H1 (cell line): ENCODE data around the gene TGFB1I1. TPM values are rescaled to one million over a fixed set of nuclear protein-coding genes. Genes with fewer than 3 reads are reported as not detected.
A peak's percentile ranks its signal among the peaks of the same experiment; 100 is the strongest.

Source experiments
- CTCF ChIA-PET: fragments of 300-600 bp; sonication (Branson Sonifier 250); formaldehyde crosslinking; loops from one replicate; lab custom pipeline; 2021; ENCODE audit not compliant: partially characterized antibody; lab: Charles Lee
- POLR2A ChIA-PET: fragments of 300-600 bp; sonication (Branson Sonifier 250); formaldehyde crosslinking; loops from one replicate; lab custom pipeline; 2021; ENCODE audit warnings: inconsistent platforms; ENCODE audit not compliant: partially characterized antibody; lab: Charles Lee
- DNase-seq, 2 experiments: peaks; one replicate each; pipeline versions ENCODE4 v3.0.0 to v3.0.0-alpha.2; 2010 to 2022; ENCODE audit warnings: low spot score in 2 of 2, low read depth in 1 of 2, mixed read lengths in 1 of 2
- FAIRE-seq: peaks from 2 replicates; lab custom pipeline; 2011; peaks lifted over from hg19 to GRCh38; lab: Jason Lieb, UNC
- H2AFZ ChIP-seq: 2 replicates; pipeline ENCODE4 v1.8.1; 2012; ENCODE audit warnings: low read length, inconsistent platforms
- H2AK5ac ChIP-seq: 2 replicates; pipeline ENCODE4 v1.6.1; 2013; ENCODE audit warnings: low read depth, low read length
- H2BK120ac ChIP-seq: replicated peaks from 2 replicates; pipeline ENCODE3; 2013; ENCODE audit warnings: low read depth, low read length, inconsistent platforms
- H2BK12ac ChIP-seq: 2 replicates; pipeline ENCODE4 v1.6.1; 2013; ENCODE audit warnings: low read depth, low read length
- H2BK15ac ChIP-seq: 2 replicates; pipeline ENCODE4 v1.6.1; 2013; ENCODE audit warnings: low read length
- H2BK20ac ChIP-seq: 2 replicates; pipeline ENCODE4 v1.6.1; 2013; ENCODE audit warnings: low read length
- H2BK5ac ChIP-seq: 2 replicates; pipeline ENCODE4 v1.6.1; 2013; ENCODE audit warnings: low read depth, low read length
- H3K14ac ChIP-seq: 2 replicates; pipeline ENCODE4 v1.6.1; 2013; ENCODE audit warnings: inconsistent platforms; ENCODE audit not compliant: insufficient read length
- H3K18ac ChIP-seq: 2 replicates; pipeline ENCODE4 v1.6.1; 2013; ENCODE audit warnings: low read length; ENCODE audit errors: extremely low read depth
- H3K23ac ChIP-seq: 2 replicates; pipeline ENCODE4 v1.6.1; 2013; ENCODE audit warnings: inconsistent platforms; ENCODE audit not compliant: insufficient read length
- H3K23me2 ChIP-seq: 2 replicates; pipeline ENCODE4 v1.6.1; 2013; ENCODE audit warnings: low read depth, low read length
- H3K27ac ChIP-seq: 2 replicates; pipeline ENCODE4 v1.6.1; 2011; ENCODE audit warnings: low read depth, low read length, inconsistent platforms
- H3K27me3 ChIP-seq, 4 experiments: replicated peaks in 1 of 4; 1 replicate in 1 of 4; 2 replicates in 3 of 4; pipeline versions ENCODE4 v1.6.1 to v1.8.1; 2011 to 2013; ENCODE audit warnings: low read length in 3 of 4, mild to moderate bottlenecking in 3 of 4, inconsistent platforms in 2 of 4, mixed read lengths in 2 of 4, moderate library complexity in 1 of 4; ENCODE audit not compliant: control insufficient read depth in 3 of 4, insufficient read depth in 3 of 4; ENCODE audit errors: extremely low read depth in 1 of 4
- H3K36me3 ChIP-seq, 4 experiments: 2 replicates each; pipeline versions ENCODE4 v1.6.1 to v1.8.1; 2011 to 2013; ENCODE audit warnings: mild to moderate bottlenecking in 4 of 4, low read length in 3 of 4, moderate library complexity in 2 of 4, control low read depth in 1 of 4, inconsistent platforms in 1 of 4; ENCODE audit not compliant: insufficient read depth in 4 of 4, control insufficient read depth in 2 of 4
- H3K4ac ChIP-seq: replicated peaks from 2 replicates; pipeline ENCODE3; 2013; ENCODE audit warnings: low read length, low read depth, mixed read lengths, inconsistent platforms; ENCODE audit not compliant: insufficient read length
- H3K4me1 ChIP-seq, 4 experiments: replicated peaks in 1 of 4; 1 replicate in 1 of 4; 2 replicates in 3 of 4; pipeline versions ENCODE4 v1.6.1 to v1.8.1; 2011 to 2013; ENCODE audit warnings: low read length in 3 of 4, inconsistent platforms in 2 of 4, mixed read lengths in 1 of 4; ENCODE audit not compliant: insufficient read depth in 4 of 4, control insufficient read depth in 3 of 4
- H3K4me2 ChIP-seq, 2 experiments: 2 replicates each; pipeline versions ENCODE4 v1.6.1 to v1.8.1; 2011 to 2013; ENCODE audit warnings: low read depth in 2 of 2, low read length in 2 of 2, control low read depth in 1 of 2, inconsistent platforms in 1 of 2, mild to moderate bottlenecking in 1 of 2; ENCODE audit not compliant: insufficient read depth in 1 of 2
- H3K4me3 ChIP-seq, 4 experiments: fragments of 200-600, 300-600 bp in 1 of 4; sonication (generic), shearing (Covaris generic), sonication (Bioruptor Twin) in 1 of 4; 2 replicates each; pipeline versions ENCODE4 v1.5.1 to v1.8.1; 2011 to 2016; ENCODE audit warnings: low read length in 4 of 4, low read depth in 3 of 4, control low read depth in 2 of 4, inconsistent platforms in 2 of 4, mild to moderate bottlenecking in 2 of 4, mixed read lengths in 1 of 4, moderate library complexity in 1 of 4; ENCODE audit not compliant: insufficient read depth in 2 of 4; ENCODE audit errors: extremely low read depth in 1 of 4
- H3K56ac ChIP-seq: replicated peaks from 2 replicates; pipeline ENCODE3; 2013; ENCODE audit warnings: low read depth, mild to moderate bottlenecking, mixed read lengths, low read length, inconsistent platforms; ENCODE audit not compliant: insufficient read length
- H3K79me1 ChIP-seq: 2 replicates; pipeline ENCODE4 v1.6.1; 2013; ENCODE audit warnings: low read depth, low read length, control low read depth
- H3K79me2 ChIP-seq, 2 experiments: 2 replicates each; pipeline versions ENCODE4 v1.6.1 to v1.8.1; 2012 to 2013; ENCODE audit warnings: low read length in 2 of 2, mild to moderate bottlenecking in 2 of 2, inconsistent platforms in 1 of 2; ENCODE audit not compliant: insufficient read depth in 2 of 2, control insufficient read depth in 1 of 2
- H3K9ac ChIP-seq, 4 experiments: replicated peaks in 1 of 4; 1 replicate in 1 of 4; 2 replicates in 3 of 4; pipeline versions ENCODE4 v1.6.1 to v1.8.1; 2011 to 2013; ENCODE audit warnings: low read depth in 3 of 4, low read length in 3 of 4, control low read depth in 2 of 4, mild to moderate bottlenecking in 2 of 4, moderate library complexity in 2 of 4, inconsistent platforms in 1 of 4; ENCODE audit errors: extremely low read depth in 1 of 4
- H3K9me3 ChIP-seq, 2 experiments: 2 replicates each; pipeline versions ENCODE4 v1.6.1 to v1.8.1; 2012 to 2013; ENCODE audit warnings: mild to moderate bottlenecking in 2 of 2, moderate library complexity in 2 of 2, control low read depth in 1 of 2, inconsistent platforms in 1 of 2, low read depth in 1 of 2, low read length in 1 of 2, mixed read lengths in 1 of 2; ENCODE audit not compliant: insufficient read depth in 2 of 2
- H4K20me1 ChIP-seq, 2 experiments: replicated peaks in 1 of 2; 2 replicates each; pipeline versions ENCODE3 to v1.8.1; 2011 to 2013; ENCODE audit warnings: inconsistent platforms in 2 of 2, low read length in 2 of 2, mild to moderate bottlenecking in 1 of 2; ENCODE audit not compliant: insufficient read depth in 2 of 2, control insufficient read depth in 1 of 2
- H4K5ac ChIP-seq: 2 replicates; pipeline ENCODE4 v1.6.1; 2013; ENCODE audit warnings: low read length, low read depth, mixed read lengths, inconsistent platforms; ENCODE audit not compliant: insufficient read length
- H4K8ac ChIP-seq: 2 replicates; pipeline ENCODE4 v1.8.0; 2013; ENCODE audit warnings: mild to moderate bottlenecking, moderate library complexity, low read length, inconsistent platforms; ENCODE audit not compliant: insufficient read depth; ENCODE audit errors: extremely low read depth
- H4K91ac ChIP-seq: replicated peaks from 2 replicates; pipeline ENCODE3; 2013; ENCODE audit warnings: low read length, mixed read lengths, inconsistent platforms; ENCODE audit not compliant: insufficient read length
- BACH1 ChIP-seq: IDR thresholded peaks from 2 replicates; pipeline ENCODE4 v1.6.1; 2012; ENCODE audit warnings: low read length, improper control_type of control experiment
- CREB1 ChIP-seq: IDR thresholded peaks from 2 replicates; pipeline ENCODE4 v1.6.1; 2012; ENCODE audit warnings: inconsistent platforms
- HDAC2 ChIP-seq, 2 experiments: fragments of 300-600 bp in 1 of 2; sonication (generic) in 1 of 2; IDR thresholded peaks; 2 replicates each; pipeline ENCODE4 v1.6.1; 2011 to 2012; ENCODE audit warnings: low read depth in 2 of 2, low read length in 2 of 2, mild to moderate bottlenecking in 2 of 2, moderate library complexity in 2 of 2, borderline replicate concordance in 1 of 2, inconsistent platforms in 1 of 2
- KDM1A ChIP-seq: fragments of 200-600, 300-600 bp; sonication (generic); IDR thresholded peaks from 2 replicates; pipeline ENCODE4 v1.7.1; 2016; ENCODE audit warnings: mild to moderate bottlenecking, low read length, borderline replicate concordance
- KDM4A ChIP-seq: IDR thresholded peaks from one replicate; pipeline ENCODE4 v1.7.1; 2012; ENCODE audit warnings: low read depth, mild to moderate bottlenecking, moderate library complexity, low read length, inconsistent platforms; ENCODE audit not compliant: severe bottlenecking
- NRF1 ChIP-seq: IDR thresholded peaks from 2 replicates; pipeline ENCODE4 v1.6.1; 2011; ENCODE audit warnings: mild to moderate bottlenecking, low read depth, low read length, improper control_type of control experiment
- SP1 ChIP-seq: IDR thresholded peaks from 2 replicates; pipeline ENCODE4 v1.6.1; 2011; ENCODE audit warnings: low read depth, low read length
- WGBS, 2 experiments: shearing (Covaris generic) in 1 of 2; methylation state at CpG; one replicate each; pipeline versions ENCODE4 v1.1.6 to v1.1.7; 2013 to 2015; ENCODE audit warnings: low lambda C conversion rate in 2 of 2, mixed read lengths in 2 of 2, inconsistent platforms in 1 of 2, low coverage in 1 of 2, missing lambda C conversion rate in 1 of 2; ENCODE audit not compliant: insufficient replicate concordance in 2 of 2, insufficient coverage in 1 of 2, insufficient read length in 1 of 2; ENCODE audit errors: extremely low coverage in 1 of 2, missing lambda C conversion rate in 1 of 2; 5-methylcytosine and 5-hydroxymethylcytosine counted together
- polyA plus RNA-seq, 7 experiments: library from polyadenylated mRNA; depleted of rRNA in 3 of 7; stranded (reverse) in 5 of 7; unstranded in 2 of 7; fragments of >200 nt in 5 of 7; fragments of 200-250 nt in 2 of 7; gene quantifications; 1 replicate in 5 of 7; 2 replicates in 1 of 7; 4 replicates in 1 of 7; pipeline versions ENCODE4 v1.2.1 to v1.2.3, GENCODE V29; 2011 to 2013; ENCODE audit warnings: missing spikeins in 2 of 7, mixed read lengths in 2 of 7
- total RNA-seq: library from RNA; stranded (reverse); fragmentation: NEBNext Ultra II Directional; extraction: Animal tissue kit (Norgen Biotek cat#: 25700); gene quantifications from 2 replicates; pipeline ENCODE4 v1.2.1, GENCODE V29; 2021
- TF ChIP-seq, protein P1 (sequence below): IDR thresholded peaks from 2 replicates; pipeline ENCODE4 v1.6.1; 2012; ENCODE audit warnings: inconsistent platforms
- TF ChIP-seq, protein P2 (sequence below): IDR thresholded peaks from 2 replicates; pipeline ENCODE4 v1.6.1; 2012; ENCODE audit warnings: inconsistent platforms

TGFB1I1 gene
- total and polyA plus RNA-seq, 2 of the 8 experiments (the other 6 are each of a cell fraction or from before 2014, with no cell fraction given): 5.6 to 5.8 TPM

DNA sequence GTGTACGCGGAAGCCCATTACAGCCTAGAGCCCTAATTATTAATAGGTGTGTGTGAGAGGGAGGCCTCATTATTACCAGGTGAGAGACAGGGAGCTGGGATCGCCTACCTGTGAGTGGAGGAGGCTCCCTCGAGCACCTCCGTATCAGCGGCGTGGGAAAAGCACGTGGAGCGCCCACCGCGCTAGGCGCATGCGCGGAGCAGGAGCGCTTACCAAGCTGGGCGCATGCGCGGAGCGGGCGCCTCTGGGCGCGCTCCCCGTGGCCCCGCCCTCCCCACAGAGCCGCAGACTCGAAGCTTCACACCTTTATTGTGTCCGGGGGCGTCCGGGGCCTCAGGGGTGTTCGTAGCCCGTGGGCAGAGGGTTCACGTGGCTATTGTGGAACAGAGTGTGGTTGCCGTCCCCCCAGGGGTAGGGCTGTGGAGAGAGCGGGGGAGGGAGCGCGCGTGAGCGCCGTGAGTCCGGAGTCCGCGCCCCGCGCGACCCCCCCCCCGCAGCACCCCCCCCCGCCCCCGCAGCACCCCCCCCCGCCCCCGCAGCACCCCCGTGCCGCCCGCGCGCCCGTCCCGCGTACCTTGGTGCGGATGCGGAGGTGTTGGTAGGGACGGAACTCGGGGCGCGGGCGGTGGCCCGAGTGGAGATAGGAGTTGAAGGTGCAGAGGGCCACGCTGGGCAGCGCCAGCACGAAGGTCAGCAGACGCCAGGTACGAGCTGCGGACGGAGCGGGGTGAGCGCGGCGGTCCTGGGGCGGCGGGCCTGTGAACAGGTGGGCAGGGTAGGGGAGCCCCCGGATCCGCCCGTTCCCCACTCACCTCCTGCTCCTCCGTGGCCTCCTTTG is 44.3 kb upstream of the TGFB1I1 start:
- Histone ChIP-seq H3K79me1 (no peaks in the 10 kb centered on the region), H3K18ac (no peak overlapping the region; the same call in 1 of the 2 replicates), H3K27me3 (peaks cover 5 to 25% (median 24%) of the 10 kb centered on the region in 4 experiments), H4K5ac (no peak overlapping the region), H3K27ac (no peak overlapping the region), H3K4me3 (peak overlapping the region in 3 of 4 experiments; percentile 2 to 50 (median 15); a peak in 5 of 8 replicates), H4K91ac (no peak overlapping the region), H4K20me1 (no peaks in the 10 kb centered on the region), H3K14ac (no peak overlapping the region), H4K8ac (peak overlapping the region; percentile 81; the same call in 1 of the 2 replicates), H2BK5ac (no peak overlapping the region), H3K56ac (no peak overlapping the region), H2BK15ac (no peak overlapping the region), H2AK5ac (no peak overlapping the region), H3K23me2 (peaks cover 2% of the 10 kb centered on the region; the same call in 1 of the 2 replicates), H2BK20ac (no peak overlapping the region), H3K79me2 (no peaks in the 10 kb centered on the region), H2BK120ac (no peak overlapping the region), H2BK12ac (peak overlapping the region; percentile 27; the same call in 1 of the 2 replicates), H3K4me2 (peak overlapping the region; percentile 54 to 57), H2AFZ (peak overlapping the region; percentile 7; the same call in 1 of the 2 replicates), H3K36me3 (no peaks in the 10 kb centered on the region), H3K4me1 (no peaks in the 10 kb centered on the region; a peak in 2 of 7 replicates), H3K9me3 (peaks cover 5 to 6% of the 10 kb centered on the region in 2 experiments), H3K9ac (no peak overlapping the region), H3K23ac (no peak overlapping the region), H3K4ac (no peak overlapping the region)
- WGBS, 2 experiments: 60% methylated on average over 21 of the region's 83 CpGs; no CpG with 5 or more reads in 1 of the 2 experiments
- CTCF ChIA-PET: interaction anchor here (0.9 to 5.8 kb wide), 6 partner anchors 9 to 312 kb away, joined by 3 to 36 read pairs (median 4); partner anchors contain the start of gene ZNF843
- DNase-seq: peak in 1 of 2 experiments; percentile 61
- no peak for FAIRE-seq
- POLR2A ChIA-PET: interaction anchor here (2.1 to 2.5 kb wide), 2 partner anchors 31 to 248 kb away, joined by 5 to 10 read pairs; partner anchors contain the start of gene FUS
- TF ChIP-seq BACH1 (no peak), KDM1A (no peak), CREB1 (no peak), KDM4A (peak; percentile 86), NRF1 (peak; percentile 54), SP1 (no peak), HDAC2 (IDR thresholded peaks at IDR 0.05; ENCODE audit: borderline replicate concordance in 1 of 2, low read depth in 2 of 2, low read length in 2 of 2) (no peak)
- TF ChIP-seq, protein P1, sequence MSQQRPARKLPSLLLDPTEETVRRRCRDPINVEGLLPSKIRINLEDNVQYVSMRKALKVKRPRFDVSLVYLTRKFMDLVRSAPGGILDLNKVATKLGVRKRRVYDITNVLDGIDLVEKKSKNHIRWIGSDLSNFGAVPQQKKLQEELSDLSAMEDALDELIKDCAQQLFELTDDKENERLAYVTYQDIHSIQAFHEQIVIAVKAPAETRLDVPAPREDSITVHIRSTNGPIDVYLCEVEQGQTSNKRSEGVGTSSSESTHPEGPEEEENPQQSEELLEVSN: peak; percentile 99
- TF ChIP-seq, protein P2, sequence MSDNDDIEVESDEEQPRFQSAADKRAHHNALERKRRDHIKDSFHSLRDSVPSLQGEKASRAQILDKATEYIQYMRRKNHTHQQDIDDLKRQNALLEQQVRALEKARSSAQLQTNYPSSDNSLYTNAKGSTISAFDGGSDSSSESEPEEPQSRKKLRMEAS: peak; percentile 99
